HG02981 (cell line): Measurements from ENCODE around the gene CHSY3.

ENCODE experiments used
- ATAC-seq: cut with Tn5 transposase; IDR thresholded peaks from one replicate; pipeline ENCODE4 v1.9.1; 2021; ENCODE audit warnings: mild to moderate bottlenecking, moderate library complexity; ENCODE audit not compliant: unreplicated experiment

CHSY3 gene

GRCh38 chr5:130021000-130021399, 116.7 kb downstream of the CHSY3 start:
- no peak for ATAC-seq

- no peak for ATAC-seq
These were observed 117.6 kb downstream of the CHSY3 start for GRCh38 chr5:130021876-130022275.

GRCh38 chr5:130023604-130024003, 119.3 kb downstream of the CHSY3 start:
- ATAC-seq = no peak

DNA sequence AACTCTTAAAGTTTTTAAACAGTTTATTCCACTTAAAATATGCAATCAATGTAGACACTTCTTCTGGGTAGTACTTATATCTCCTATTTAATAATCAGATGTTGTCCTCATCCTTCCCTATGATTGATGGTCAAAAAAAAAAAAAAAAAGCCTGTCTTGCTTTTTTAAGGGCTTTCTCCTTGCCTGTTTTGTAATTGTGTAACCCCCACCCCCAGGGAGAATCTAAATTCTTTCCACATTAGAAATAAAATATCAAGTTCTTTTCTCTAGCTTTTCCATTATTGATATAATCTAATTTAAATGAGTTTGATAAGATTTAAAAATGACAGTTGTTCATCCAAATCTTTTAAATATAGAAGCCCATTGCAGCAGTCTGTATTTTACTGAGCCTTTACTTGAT, 119.7 kb downstream of the CHSY3 start:
- ATAC-seq = no peak

DNA sequence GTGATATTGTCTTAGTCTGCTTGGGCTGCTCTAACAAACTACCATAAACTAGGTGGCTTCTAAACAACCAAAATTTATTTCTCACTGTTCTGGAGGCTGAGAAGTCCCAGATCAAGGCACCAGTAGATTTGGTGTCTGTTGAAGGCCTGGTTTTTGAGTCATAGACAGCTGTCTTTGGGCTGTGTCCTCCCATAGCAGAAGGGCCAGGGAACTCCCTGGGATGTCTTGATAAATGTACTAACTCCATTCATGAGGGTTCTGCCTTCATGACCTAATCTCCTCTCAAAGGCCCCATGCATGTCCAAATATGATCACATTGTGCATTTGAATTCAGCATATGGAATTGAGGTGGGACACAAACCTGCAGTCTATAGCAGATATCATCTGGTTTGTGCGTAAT, 121.2 kb downstream of the CHSY3 start:
- no peak for ATAC-seq

DNA sequence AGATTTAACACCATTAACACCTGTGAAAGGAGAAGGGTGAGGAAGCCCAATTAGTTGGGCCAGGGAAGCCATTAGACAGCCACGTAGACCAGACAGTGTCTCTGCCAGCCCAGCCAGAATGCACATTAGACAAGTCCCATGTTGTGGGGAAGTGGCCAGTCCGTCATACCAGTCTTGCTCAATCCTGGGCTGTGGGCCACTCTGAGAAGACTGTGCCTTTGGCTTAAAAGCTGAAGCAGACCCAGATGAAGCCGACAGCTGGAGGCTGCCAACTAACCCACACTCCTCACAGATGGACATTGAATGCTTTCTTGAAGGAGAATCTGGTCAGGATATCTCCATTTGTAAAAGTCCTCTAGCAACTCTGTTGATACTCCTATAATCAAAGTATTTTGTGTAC, 128.5 kb downstream of the CHSY3 start:
- no peak for ATAC-seq

DNA sequence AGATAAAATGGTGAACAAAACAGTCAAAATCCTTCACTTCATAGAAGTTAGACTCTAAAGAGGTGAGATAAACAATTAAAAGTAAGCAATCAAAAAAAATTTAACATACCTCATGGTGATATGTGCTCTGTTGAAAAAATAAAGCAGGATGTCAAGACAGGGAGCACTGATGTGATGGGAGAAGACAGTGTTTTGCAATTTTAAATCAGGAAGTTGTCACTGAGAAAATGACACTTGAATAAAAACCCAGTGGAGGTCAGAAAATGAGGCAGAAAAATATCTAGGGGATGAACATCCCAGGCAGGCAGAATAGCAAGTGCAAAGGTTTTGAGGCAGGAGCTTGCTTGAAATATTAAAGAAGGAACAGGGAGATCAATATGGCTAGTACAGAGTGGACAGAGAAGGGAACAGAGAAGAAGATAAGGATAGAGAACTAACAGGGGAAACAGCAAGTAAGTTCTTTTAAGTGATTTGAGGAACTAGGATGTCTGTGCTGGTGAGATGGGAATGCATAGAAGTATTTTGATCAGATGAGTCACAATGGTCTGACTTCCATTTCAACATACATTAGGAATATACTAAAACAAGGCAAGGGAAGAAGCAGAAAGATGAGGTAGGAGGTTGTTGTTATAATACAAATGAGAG, 130.4 kb downstream of the CHSY3 start:
- ATAC-seq = no peak

DNA sequence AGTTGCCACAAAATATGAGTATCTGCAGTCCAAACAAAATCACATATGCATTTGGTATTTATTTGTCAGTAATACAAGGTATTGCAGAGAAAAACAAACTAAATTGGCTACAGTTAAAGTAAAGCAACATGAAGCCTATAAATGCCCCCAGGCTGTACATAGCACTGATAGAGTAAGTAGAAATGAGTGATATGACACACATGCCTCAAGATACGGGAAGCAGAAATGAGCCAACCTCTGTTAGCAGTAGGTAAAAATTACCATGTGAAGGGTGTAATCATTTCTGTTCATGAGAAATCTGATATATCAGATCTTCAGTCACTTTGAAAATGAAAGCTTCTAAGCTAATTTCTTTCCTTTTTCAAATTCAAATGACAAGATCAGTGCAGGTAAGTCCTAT, 131.1 kb downstream of the CHSY3 start:
- ATAC-seq = no peak

DNA sequence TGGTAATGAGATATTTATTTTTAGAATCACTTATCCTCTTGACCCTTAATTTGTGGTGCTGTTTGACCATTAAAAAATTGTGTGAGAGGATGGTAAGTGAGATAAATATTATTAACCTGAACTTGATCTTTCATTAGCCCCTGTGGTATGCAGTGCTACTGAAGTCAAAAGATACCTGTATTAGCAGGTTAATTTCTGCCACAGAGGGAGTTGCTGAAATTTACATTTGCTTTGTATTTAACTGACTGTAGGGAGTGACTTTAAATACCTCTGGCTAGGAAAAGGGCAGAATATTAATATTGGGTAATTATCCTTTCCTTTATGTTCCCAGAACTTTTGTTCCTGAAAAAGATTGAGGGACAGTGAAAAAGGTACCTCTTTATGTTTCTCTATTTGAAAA, 133.6 kb downstream of the CHSY3 start:
- no peak for ATAC-seq

DNA sequence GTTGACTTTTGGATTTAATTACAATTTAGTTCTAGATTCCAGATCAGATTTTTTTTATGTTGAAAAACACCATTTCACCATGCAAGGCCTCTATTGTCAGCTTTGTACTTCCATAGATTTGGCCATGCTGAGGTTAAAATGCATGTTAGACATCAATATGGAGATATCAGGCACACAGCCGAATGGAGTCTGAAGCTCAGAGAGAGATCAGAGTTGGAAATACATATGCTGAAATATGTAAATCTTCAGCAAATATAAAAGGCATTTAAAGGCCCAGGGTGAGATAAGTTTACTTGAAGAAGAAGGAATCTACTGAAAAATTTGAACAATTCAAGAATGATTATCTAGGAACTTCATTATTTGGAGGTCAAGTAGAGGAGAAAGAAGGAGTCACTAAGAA, 139.6 kb downstream of the CHSY3 start:
- ATAC-seq = no peak

GRCh38 chr5:130045334-130045733, 141.1 kb downstream of the CHSY3 start:
- ATAC-seq = no peak

DNA sequence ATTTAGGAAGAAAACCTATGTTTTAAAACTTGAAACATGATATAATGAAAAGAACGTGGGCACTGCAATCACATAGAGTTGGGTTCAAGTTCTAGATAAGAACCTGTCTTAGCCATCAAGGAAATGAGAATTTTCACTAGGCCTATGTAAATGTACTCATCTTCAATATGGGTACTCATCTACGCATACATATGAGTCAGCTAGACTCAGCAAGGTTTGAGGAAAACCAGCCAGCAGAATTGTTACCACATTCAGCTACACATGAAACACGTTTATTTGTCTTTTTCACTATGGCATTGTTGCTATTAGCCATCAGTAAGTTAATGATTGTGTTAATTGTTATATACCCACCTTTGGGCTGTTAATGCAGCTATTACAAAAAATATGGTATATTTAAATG, 146.3 kb downstream of the CHSY3 start:
- ATAC-seq = no peak

DNA sequence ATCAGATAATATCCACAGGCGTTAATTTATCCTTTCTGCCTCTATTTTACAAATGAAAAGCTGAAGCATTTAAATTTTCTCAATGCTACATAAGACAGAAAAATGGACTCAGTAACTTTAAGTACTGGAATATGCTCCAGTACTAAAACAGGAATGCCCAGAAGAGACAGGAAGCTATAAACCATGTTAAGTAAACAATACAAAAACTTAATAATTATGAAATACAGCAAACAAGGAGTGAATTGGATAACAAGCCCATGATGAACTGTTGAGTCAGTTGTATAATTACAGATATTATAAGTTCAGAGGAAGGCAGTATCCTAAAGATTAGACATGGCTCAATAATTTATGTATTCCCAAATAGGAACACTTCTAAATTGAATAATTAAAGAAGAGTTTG, 148.5 kb downstream of the CHSY3 start:
- no peak for ATAC-seq

DNA sequence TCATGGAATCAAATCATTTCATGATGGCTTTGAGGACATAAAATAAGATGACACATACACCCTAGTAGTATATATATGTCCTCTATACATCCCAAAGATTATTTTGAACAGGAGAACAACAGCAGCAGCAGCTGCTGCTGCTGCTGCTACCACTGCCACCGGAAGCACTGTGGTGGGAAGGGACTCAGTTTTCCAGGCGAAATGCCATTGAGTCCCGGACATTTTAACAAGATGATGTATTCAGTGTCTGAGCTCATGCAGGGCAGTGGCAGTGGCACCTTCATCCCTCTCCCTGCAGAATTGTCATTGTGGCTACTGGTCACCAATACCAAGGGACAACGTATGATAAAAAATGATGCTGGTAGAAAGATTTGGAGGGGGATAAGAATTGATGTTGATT, 151.3 kb downstream of the CHSY3 start:
- ATAC-seq = no peak

DNA sequence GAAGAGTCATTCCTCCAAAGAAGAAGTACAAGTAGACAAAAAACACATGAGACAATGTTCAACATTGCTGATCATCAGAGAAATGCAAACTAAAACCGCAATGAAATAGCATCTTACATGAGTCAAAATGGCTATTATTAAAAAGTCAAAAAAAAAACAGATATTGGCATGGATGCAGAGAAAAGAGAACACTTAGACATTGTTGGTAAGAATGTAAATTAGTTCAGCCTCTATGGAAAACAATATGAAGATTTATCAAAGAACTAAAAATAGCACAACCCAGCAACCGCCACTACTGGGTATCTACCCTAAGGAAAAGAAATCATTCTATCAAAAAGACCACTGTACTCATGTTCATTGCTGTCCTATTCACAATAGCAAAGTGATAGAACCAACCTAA, 157.5 kb downstream of the CHSY3 start:
- ATAC-seq = no peak

DNA sequence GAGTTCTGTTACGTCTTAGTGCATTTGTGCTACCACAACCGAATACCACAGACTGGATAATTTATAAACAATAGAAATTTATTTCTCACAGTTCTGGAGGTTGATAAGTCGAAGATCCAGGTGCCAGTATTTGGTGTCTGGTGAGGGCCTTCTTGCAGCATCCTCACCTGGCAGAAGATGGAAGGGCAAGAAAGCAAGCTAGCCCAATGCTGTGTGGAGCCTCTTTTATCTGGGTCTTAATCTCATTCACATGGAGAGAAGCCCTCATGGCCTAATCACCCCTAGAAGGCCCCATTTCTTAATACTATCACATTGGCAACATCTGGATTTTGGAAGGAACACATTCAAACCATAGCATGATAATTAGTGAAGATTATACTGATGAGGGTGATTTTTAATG, 159.3 kb downstream of the CHSY3 start:
- ATAC-seq = no peak

GRCh38 chr5:130064484-130064883, 160.2 kb downstream of the CHSY3 start:
- ATAC-seq = no peak

DNA sequence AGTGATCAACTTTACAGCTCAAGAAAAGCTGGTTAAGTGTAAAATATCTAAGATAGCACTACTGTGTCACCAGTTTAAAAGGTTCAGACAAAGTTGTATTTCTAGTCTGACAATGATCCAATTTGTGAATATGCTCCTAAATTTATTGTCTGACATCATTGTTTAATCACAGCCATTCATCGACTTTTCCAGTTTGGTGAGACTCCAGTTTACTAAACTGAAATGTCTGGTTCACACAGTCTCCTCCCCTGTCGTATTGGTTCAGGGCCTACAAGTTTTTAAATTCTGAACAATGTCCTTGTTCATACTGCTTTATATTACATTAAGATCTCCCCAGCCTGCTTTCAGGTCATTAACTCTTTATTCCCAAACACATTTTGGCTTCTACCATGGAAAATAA, 161.4 kb downstream of the CHSY3 start:
- ATAC-seq = no peak

DNA sequence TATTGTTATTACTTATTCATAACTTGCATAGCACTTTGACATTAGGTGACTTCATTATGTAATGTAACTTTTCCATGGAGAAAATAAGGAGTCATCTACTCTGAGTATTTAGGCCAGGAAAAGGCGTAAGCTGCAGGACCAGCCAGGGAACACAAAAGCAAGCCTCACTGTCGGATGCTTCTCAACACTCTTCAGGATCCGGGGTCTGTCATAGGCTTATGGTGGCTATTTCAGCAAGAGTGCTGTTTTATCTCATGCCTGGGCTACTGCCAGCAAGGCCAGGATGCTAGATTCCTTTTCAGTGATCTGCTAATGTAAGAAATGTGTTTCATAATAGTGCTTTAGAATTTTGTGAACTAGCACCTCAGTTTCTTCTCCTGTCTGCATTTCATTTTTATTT, 162.4 kb downstream of the CHSY3 start:
- no peak for ATAC-seq

DNA sequence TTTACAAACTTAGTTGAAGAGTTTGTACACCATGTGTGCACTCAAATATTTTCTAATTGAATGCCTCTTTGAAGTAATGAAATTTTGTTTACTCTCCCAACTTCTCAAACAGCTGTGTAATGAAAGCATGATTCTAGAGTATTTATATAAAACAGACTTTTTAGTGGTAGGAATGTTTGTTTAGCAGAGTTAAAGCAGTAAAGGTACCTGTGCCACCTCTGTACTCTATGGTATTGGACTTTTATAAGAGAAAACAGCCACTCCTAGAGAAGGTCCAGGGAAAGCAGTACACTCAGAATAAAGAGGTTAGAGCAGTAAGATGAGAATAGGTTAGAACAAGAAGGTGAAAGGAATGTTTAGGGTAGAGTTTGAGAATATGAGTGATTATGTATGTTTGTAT, 163.1 kb downstream of the CHSY3 start:
- ATAC-seq = no peak

- ATAC-seq = no peak
These were observed 163.8 kb downstream of the CHSY3 start for GRCh38 chr5:130068101-130068500.

GRCh38 chr5:130068988-130069387, 164.7 kb downstream of the CHSY3 start:
- no peak for ATAC-seq

DNA sequence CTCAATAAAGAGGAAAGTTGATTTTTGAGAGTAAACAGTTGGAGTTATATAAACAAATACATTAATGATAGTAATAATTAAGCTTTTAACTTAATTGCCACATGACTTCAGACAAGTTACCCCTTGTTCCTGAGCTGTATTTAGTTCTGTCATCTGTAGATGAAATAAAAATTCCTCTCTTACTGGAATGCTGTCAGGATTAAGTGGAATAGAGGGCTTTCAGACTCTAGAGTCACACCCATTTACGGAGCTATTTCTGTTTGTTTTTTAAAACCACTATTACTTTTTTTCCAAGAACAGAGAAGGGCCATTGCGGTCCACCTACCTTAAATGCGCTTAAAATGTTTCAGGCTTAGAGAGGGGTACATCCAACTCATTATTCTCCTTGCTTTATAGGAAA, 170.6 kb downstream of the CHSY3 start:
- no peak for ATAC-seq

DNA sequence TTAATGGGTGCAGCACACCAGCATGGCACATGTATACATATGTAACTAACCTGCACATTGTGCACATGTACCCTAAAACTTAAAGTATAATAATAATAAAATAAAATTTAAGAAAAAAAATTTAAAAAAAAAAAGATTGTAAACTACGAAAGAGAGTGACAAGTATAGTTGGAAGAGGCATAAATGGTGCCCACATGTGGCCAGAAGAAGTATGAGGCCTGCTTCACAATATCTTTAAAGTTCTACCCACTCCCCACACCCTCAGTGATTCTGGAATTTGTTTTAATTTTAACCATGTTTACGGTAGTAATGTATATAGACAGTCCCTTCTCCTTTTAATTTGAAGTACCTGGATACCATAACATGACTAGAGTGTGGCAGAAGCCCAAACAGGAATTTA, 172.7 kb downstream of the CHSY3 start:
- ATAC-seq = no peak
